HCT116 (cell line): ENCODE measurements around the gene NT5E. TPM values are rescaled to one million over a fixed set of nuclear protein-coding genes. Genes with fewer than 3 reads are reported as not detected.
A peak's percentile ranks its signal among the peaks of the same experiment; 100 is the strongest.

Experiments used
- ATAC-seq: fragments of 200-7000 bp; cut with Tn5 transposase; 2 replicates; pipeline ENCODE4 v1.9.1; 2020; ENCODE audit warnings: mild to moderate bottlenecking, moderate library complexity
- BruUV-seq: library from RNA; stranded (reverse); fragments of 400-500 nt; replicated peaks from 2 replicates; lab custom pipeline; 2021; lab: Mats Ljungman, UMichigan
- CTCF ChIA-PET: fragments of 300-600 bp; sonication (Branson Sonifier 250); formaldehyde crosslinking; loops from one replicate; lab custom pipeline; 2021; ENCODE audit warnings: antibody characterized with exemption; lab: Charles Lee
- POLR2A ChIA-PET: fragments of 300-600, 350-600 bp; sonication (Branson Sonifier 250); formaldehyde crosslinking; loops from one replicate; lab custom pipeline; 2021; ENCODE audit warnings: antibody characterized with exemption; lab: Charles Lee
- RAD21 ChIA-PET, 2 experiments: fragments of 300-600 bp; sonication (Branson Sonifier 250); formaldehyde crosslinking; loops; one replicate each; lab custom pipeline; 2023; ENCODE audit warnings: low total read pairs in 2 of 2; ENCODE audit not compliant: uncharacterized antibody in 2 of 2, unreplicated experiment in 2 of 2, low non-redundant PET in 1 of 2; lab: Charles Lee
- DNase-seq: peaks from one replicate; pipeline ENCODE4 v3.0.0-alpha.2; 2010; ENCODE audit warnings: low read depth, low spot score
- H2AFZ ChIP-seq: fragments of 200-600 bp; shearing (Covaris generic), sonication (generic); 2 replicates; pipeline ENCODE4 v1.6.1; 2017; ENCODE audit warnings: low read depth, mixed run types, mixed read lengths, antibody characterized with exemption, low read length; ENCODE audit not compliant: poor library complexity, severe bottlenecking
- H3K27ac ChIP-seq: 2 replicates; pipeline ENCODE4 v1.5.1; 2012; ENCODE audit warnings: low read depth, low read length
- H3K27me3 ChIP-seq: fragments of 200-600 bp; sonication (generic); 2 replicates; pipeline ENCODE4 v1.6.1; 2016; ENCODE audit warnings: mixed run types, low read length, mixed read lengths; ENCODE audit not compliant: insufficient read depth
- H3K36me3 ChIP-seq, 2 experiments: fragments of 200-500 bp in 1 of 2; fragments of 200-600 bp in 1 of 2; sonication (Bioruptor generic) in 1 of 2; sonication (generic) in 1 of 2; 2 replicates each; pipeline versions ENCODE4 v1.5.1 to v1.6.1; 2014 to 2016; ENCODE audit warnings: low read length in 2 of 2, inconsistent platforms in 1 of 2, mixed read lengths in 1 of 2, mixed run types in 1 of 2; ENCODE audit not compliant: insufficient read depth in 2 of 2, control insufficient read depth in 1 of 2
- H3K4me1 ChIP-seq, 2 experiments: fragments of 200-600 bp in 1 of 2; sonication (generic) in 1 of 2; 2 replicates each; pipeline versions ENCODE4 v1.5.1 to v1.6.1; 2012 to 2017; ENCODE audit warnings: low read length in 2 of 2, inconsistent platforms in 1 of 2, mild to moderate bottlenecking in 1 of 2, mixed read lengths in 1 of 2, mixed run types in 1 of 2, moderate library complexity in 1 of 2; ENCODE audit not compliant: insufficient read depth in 2 of 2, control insufficient read depth in 1 of 2
- H3K4me2 ChIP-seq: fragments of 200-600 bp; sonication (generic); 2 replicates; pipeline ENCODE4 v1.6.1; 2017; ENCODE audit warnings: mixed run types, low read length, mixed read lengths
- H3K4me3 ChIP-seq, 2 experiments: fragments of 200-600 bp in 1 of 2; sonication (generic) in 1 of 2; replicated peaks in 1 of 2; 2 replicates each; pipeline ENCODE4 v1.5.1; 2011 to 2016; ENCODE audit warnings: low read length in 2 of 2, control low read depth in 1 of 2, low read depth in 1 of 2, mild to moderate bottlenecking in 1 of 2, mixed read lengths in 1 of 2, mixed run types in 1 of 2
- H3K79me2 ChIP-seq: fragments of 200-600 bp; sonication (generic); 2 replicates; pipeline ENCODE4 v1.6.1; 2017; ENCODE audit warnings: mild to moderate bottlenecking, mixed run types, low read length, moderate library complexity, mixed read lengths; ENCODE audit not compliant: insufficient read depth
- H3K9ac ChIP-seq: fragments of 200-600 bp; sonication (generic); 2 replicates; pipeline ENCODE4 v1.6.1; 2016; ENCODE audit warnings: low read length, mixed read lengths
- H3K9me2 ChIP-seq: fragments of 200-600 bp; sonication (generic), shearing (Covaris generic); 2 replicates; pipeline ENCODE4 v1.6.1; 2017; ENCODE audit warnings: mixed run types, mild to moderate bottlenecking, moderate library complexity; ENCODE audit not compliant: insufficient read depth
- H3K9me3 ChIP-seq, 2 experiments: fragments of 200-500 bp in 1 of 2; fragments of 200-600 bp in 1 of 2; sonication (Bioruptor generic) in 1 of 2; sonication (generic) in 1 of 2; 2 replicates each; pipeline ENCODE4 v1.6.1; 2014 to 2017; ENCODE audit warnings: low read length in 2 of 2, mixed read lengths in 2 of 2, inconsistent platforms in 1 of 2, low read depth in 1 of 2, mild to moderate bottlenecking in 1 of 2, mixed run types in 1 of 2, moderate library complexity in 1 of 2; ENCODE audit not compliant: control insufficient read depth in 1 of 2, insufficient read depth in 1 of 2
- H4K20me1 ChIP-seq: fragments of 200-600 bp; sonication (generic), shearing (Covaris generic); 2 replicates; pipeline ENCODE4 v1.6.1; 2017; ENCODE audit warnings: mixed run types, mild to moderate bottlenecking, moderate library complexity; ENCODE audit not compliant: insufficient read depth
- CEBPB ChIP-seq: IDR thresholded peaks from 2 replicates; pipeline ENCODE4 v1.6.1; 2012; ENCODE audit warnings: low read depth
- CTCF ChIP-seq, 3 experiments: fragments of 200-600 bp in 1 of 3; sonication (generic) in 1 of 3; IDR thresholded peaks in 2 of 3; conservative IDR thresholded peaks in 1 of 3; 2 replicates each; pipeline ENCODE4 v1.5.1; 2012 to 2017; ENCODE audit warnings: low read depth in 2 of 3, low read length in 2 of 3, antibody characterized with exemption in 1 of 3, borderline replicate concordance in 1 of 3, control low read depth in 1 of 3, mild to moderate bottlenecking in 1 of 3, mixed read lengths in 1 of 3, mixed run types in 1 of 3, moderate library complexity in 1 of 3; ENCODE audit not compliant: insufficient read depth in 1 of 3
- EGR1 ChIP-seq: IDR thresholded peaks from 2 replicates; pipeline ENCODE4 v1.6.1; 2012; ENCODE audit warnings: low read depth
- ELF1 ChIP-seq: IDR thresholded peaks from 2 replicates; pipeline ENCODE4 v1.6.1; 2012; ENCODE audit warnings: low read depth, borderline replicate concordance
- EZH2 ChIP-seq: fragments of 200-600 bp; sonication (generic); IDR thresholded peaks from 2 replicates; pipeline ENCODE4 v1.6.1; 2017; ENCODE audit warnings: antibody characterized with exemption, mixed run types
- EZH2phosphoT487 ChIP-seq: fragments of 200-600 bp; IDR thresholded peaks from 2 replicates; pipeline ENCODE4 v1.6.1; 2018; ENCODE audit warnings: antibody characterized with exemption, borderline replicate concordance
- FOSL1 ChIP-seq: IDR thresholded peaks from 2 replicates; pipeline ENCODE4 v1.6.1; 2012; ENCODE audit warnings: low read depth
- POLR2A ChIP-seq: IDR thresholded peaks from 2 replicates; pipeline ENCODE4 v1.7.0; 2011; ENCODE audit warnings: borderline replicate concordance; ENCODE audit not compliant: insufficient read depth, insufficient read length; ENCODE audit errors: extremely low read depth
- REST ChIP-seq: IDR thresholded peaks from 2 replicates; pipeline ENCODE4 v1.6.1; 2012; ENCODE audit warnings: low read depth
- SIN3A ChIP-seq: IDR thresholded peaks from 2 replicates; pipeline ENCODE4 v1.6.1; 2012; ENCODE audit warnings: low read depth
- SRF ChIP-seq: IDR thresholded peaks from 2 replicates; pipeline ENCODE4 v1.6.1; 2012; ENCODE audit warnings: low read depth
- ZFX ChIP-seq: fragments of 450-650 bp; IDR thresholded peaks from 2 replicates; pipeline ENCODE4 v1.6.1; 2017
- intact Hi-C: fragments of 100-400 bp; cut with micrococcal nuclease; formaldehyde crosslinking; loops from 2 replicates; pipeline ENCODE4 v1.10.0; 2022
- total RNA-seq: library from RNA; stranded (reverse); gene quantifications from one replicate; pipeline ENCODE4 v1.2.1, GENCODE V29; 2021; ENCODE audit not compliant: unreplicated experiment

Gene NT5E
- total RNA-seq, 1 experiment from 2014 or later = 68.2 TPM

- POLR2A ChIA-PET = no interaction called here
- no peak overlapping the region for H3K9ac ChIP-seq
- H3K4me3 ChIP-seq = no peak overlapping the region
- no peaks in the 10 kb centered on the region for H3K9me3 ChIP-seq
- CTCF ChIA-PET = no interaction called here
- H3K36me3 ChIP-seq = no peaks in the 10 kb centered on the region
- intact Hi-C loops = no loop called here
- no TSS peak for BruUV-seq
- H3K9me2 ChIP-seq = no peaks in the 10 kb centered on the region
- DNase-seq = no peak
- H2AFZ ChIP-seq = peak overlapping the region; percentile 52
- H3K27me3 ChIP-seq = no peaks in the 10 kb centered on the region
- H3K4me2 ChIP-seq = no peak overlapping the region
- RAD21 ChIA-PET = no interaction called here
- peaks cover 0 to 14% of the 10 kb centered on the region in 2 experiments; a peak in 2 of 4 replicates for H3K4me1 ChIP-seq
- ATAC-seq = no peak
- TF ChIP-seq SRF = no peak
- TF ChIP-seq CEBPB = no peak
- TF ChIP-seq REST = no peak
- no peak overlapping the region for H3K27ac ChIP-seq
- H3K79me2 ChIP-seq = no peaks in the 10 kb centered on the region
- no peaks in the 10 kb centered on the region for H4K20me1 ChIP-seq
Measured at GRCh38 chr6:85416766-85417165, 33.1 kb upstream of the NT5E start.

GRCh38 chr6:85417336-85417735 is 32.5 kb upstream of the NT5E start:
- DNase-seq (no peak), ATAC-seq (no peak)
- Histone ChIP-seq H3K4me2 (no peak overlapping the region), H3K27me3 (no peaks in the 10 kb centered on the region), H3K9ac (no peak overlapping the region), H2AFZ (peak overlapping the region; percentile 52), H4K20me1 (no peaks in the 10 kb centered on the region), H3K9me3 (no peaks in the 10 kb centered on the region), H3K27ac (no peak overlapping the region), H3K4me3 (no peak overlapping the region), H3K4me1 (peaks cover 0 to 14% of the 10 kb centered on the region in 2 experiments; a peak in 2 of 4 replicates), H3K36me3 (no peaks in the 10 kb centered on the region), H3K9me2 (no peaks in the 10 kb centered on the region), H3K79me2 (no peaks in the 10 kb centered on the region)
- RAD21 ChIA-PET = no interaction called here
- BruUV-seq = no TSS peak
- intact Hi-C loops = no loop called here
- CTCF ChIA-PET = no interaction called here
- POLR2A ChIA-PET = no interaction called here
- TF ChIP-seq REST (no peak), EZH2 (no peak), SIN3A (no peak), ELF1 (no peak), FOSL1 (no peak), EGR1 (no peak), EZH2phosphoT487 (no peak), SRF (no peak), ZFX (no peak), POLR2A (no peak), CEBPB (no peak), CTCF (IDR thresholded peaks at IDR 0.05 in 2 of 3, conservative IDR thresholded peaks at IDR 0.05 in 1 of 3; ENCODE audit: borderline replicate concordance in 1 of 3, insufficient read depth in 1 of 3, low read depth in 2 of 3, low read length in 2 of 3) (no peak)
